Adrenal gland (tissue), 19 donors: Measurements from ENCODE around the gene PTGIS. TPM values are rescaled to one million over a fixed set of nuclear protein-coding genes. Genes with fewer than 3 reads are reported as not detected.
"Not testable (repeated sequence)": the region's sequence is repeated elsewhere in the genome, so short reads cannot be mapped to it uniquely, and the experiment has no call there.

Source experiments
- DNase-seq, 7 donors: peaks; one replicate each; pipeline ENCODE4 v3.0.0-alpha.2; 2019 to 2020
- H3K27ac ChIP-seq, 5 donors: fragments of 200-600 bp; sonication (generic) in 4 of 5; 1 replicate in 3 of 5; 2 replicates in 2 of 5; pipeline versions ENCODE4 v1.5.1 to v1.8.0; 2016 to 2020; ENCODE audit warnings: mild to moderate bottlenecking in 1 of 5
- H3K27me3 ChIP-seq: fragments of 200-600 bp; 2 replicates; pipeline ENCODE4 v1.8.0; 2021
- H3K36me3 ChIP-seq, 2 donors: fragments of 200-600 bp; replicated peaks in 1 of 2; 1 replicate in 1 of 2; 2 replicates in 1 of 2; pipeline versions ENCODE4 v1.5.1 to v1.8.0; 2018 to 2022
- H3K4me1 ChIP-seq, 2 donors: fragments of 200-600 bp; replicated peaks in 1 of 2; 1 replicate in 1 of 2; 2 replicates in 1 of 2; pipeline versions ENCODE4 v1.5.1 to v1.8.0; 2018 to 2021
- H3K4me3 ChIP-seq, 4 donors: fragments of 200-600 bp; sonication (generic) in 3 of 4; one replicate each; pipeline ENCODE4 v1.5.1; 2016 to 2018
- H3K9me3 ChIP-seq, 3 donors: fragments of 200-600 bp; sonication (generic) in 1 of 3; replicated peaks in 1 of 3; 1 replicate in 2 of 3; 2 replicates in 1 of 3; pipeline versions ENCODE4 v1.5.1 to v1.8.0; 2016 to 2021
- CTCF ChIP-seq, 6 experiments: fragments of 450-650 bp in 4 of 6; fragments of 200-600 bp in 2 of 6; sonication (generic) in 1 of 6; IDR thresholded peaks; 1 replicate in 5 of 6; 2 replicates in 1 of 6; pipeline versions ENCODE4 v1.5.1 to v1.8.0; 2016 to 2021; ENCODE audit warnings: antibody characterized with exemption in 6 of 6, mild to moderate bottlenecking in 2 of 6, moderate library complexity in 1 of 6
- POLR2A ChIP-seq, 2 donors: fragments of 450-650 bp; IDR thresholded peaks; one replicate each; pipeline ENCODE4 v1.6.1; 2017; ENCODE audit warnings: antibody characterized with exemption in 2 of 2, mild to moderate bottlenecking in 2 of 2, moderate library complexity in 1 of 2
- WGBS, 4 donors: extraction: QIAGEN DNeasy Blood & Tissue Kit in 2 of 4; methylation state at CpG; one replicate each; pipeline versions ENCODE4 v1.1.5 to v1.1.7; 2013 to 2017; 5-methylcytosine and 5-hydroxymethylcytosine counted together
- intact Hi-C, 2 donors: fragments of 100-400 bp; cut with DNase I; formaldehyde crosslinking; loops; one replicate each; pipeline versions ENCODE4 v1.14.1 to v1.15.0; 2022 to 2023
- long read RNA-seq, 10 donors: library from polyadenylated mRNA in 3 of 10; unstranded in 2 of 10; stranded (forward) in 1 of 10; transcript quantifications; one replicate each; pipeline ENCODE4 v2.0.0 and lab custom pipeline, GENCODE V29; 2021 to 2026
- polyA plus RNA-seq, 3 donors: library from polyadenylated mRNA; stranded (reverse); fragments of 200-250 nt in 2 of 3; fragments of 350-450 nt in 1 of 3; fragmentation: Illumina TruSeq in 1 of 3; extraction: RNeasy Lipid Tissue Mini Kit (QIAGEN cat#74804) in 1 of 3; gene quantifications; one replicate each; pipeline ENCODE4 v1.2.3, GENCODE V29; 2013 to 2014
- total RNA-seq, 9 donors: library from RNA; depleted of rRNA in 4 of 9; stranded (reverse); fragments of >200 nt in 4 of 9; fragments of 120-200 nt in 1 of 9; fragmentation: NEBNext Ultra II Directional in 1 of 9; extraction: Animal tissue kit (Norgen Biotek cat#: 25700) in 1 of 9; gene quantifications; one replicate each; pipeline versions ENCODE4 v1.1.0 to v1.2.4, GENCODE V29; 2013 to 2023
- donor health status: healthy with polysubstance abuse.
- donor health status: Bipolar disorder and iron deficiency.
- donor health status: DM: yes; HTN: yes; CAD: no.
- donor health status: DM: no; HTN: no; CAD: no.
- donor health status: DM: no; HTN: no; CAD: no.
- donor health status: DM: yes; HTN: yes; CAD: no.

PTGIS gene
- total RNA-seq (10 to 100 TPM in 5 of 9 donors, 1 to 10 TPM in 4; 4.4 to 34.2 (median 13.4) TPM), polyA plus RNA-seq (1 to 10 TPM; 3.5 to 8.8 (median 6.3) TPM)
- long read RNA-seq, donor 1, result 0 reads
- long read RNA-seq, donor 2, result 0 reads
- long read RNA-seq, donor 3, result 0 reads
- long read RNA-seq, donor 4, partial matches to known transcripts, result 0 of 1 reads
- long read RNA-seq, donor 4, other reads (novel, unspliced or antisense), result 1 of 1 reads
- long read RNA-seq, donor 5, full-length matches to known transcripts, result 1 of 9 reads
- long read RNA-seq, donor 5, partial matches to known transcripts, result 8 of 9 reads
- long read RNA-seq, donor 5, other reads (novel, unspliced or antisense), result 0 of 9 reads
- long read RNA-seq, donor 6, partial matches to known transcripts, result 0 of 1 reads
- long read RNA-seq, donor 6, other reads (novel, unspliced or antisense), result 1 of 1 reads
- long read RNA-seq, donor 7, result 0 reads
- long read RNA-seq, donor 8, result 0 reads
- long read RNA-seq, donor 9, result 0 reads
- long read RNA-seq, donor 10, result 0 reads

- peaks cover 23% of the 10 kb centered on the region for H3K27me3 ChIP-seq
- H3K4me1 ChIP-seq, result peaks cover 0 to 2% of the 10 kb centered on the region in 2 donors
- DNase-seq, result peak in 2 of 7 donors; percentile 21 to 44
- peak within 1 kb of the TSS in 1 of 4 donors; percentile 50 for H3K4me3 ChIP-seq
- peak within 1 kb of the TSS in 2 of 5 donors; percentile 54 to 72 for H3K27ac ChIP-seq
- WGBS, 4 donors, result 11 to 49% (median 15%) methylated on average over 6 to 70 of the region's 70 CpGs
- no peaks in the 10 kb centered on the region for H3K36me3 ChIP-seq
- H3K9me3 ChIP-seq, result no peaks in the 10 kb centered on the region
- no peak for TF ChIP-seq POLR2A (IDR thresholded peaks at IDR 0.05)
- no peak for TF ChIP-seq CTCF (IDR thresholded peaks at IDR 0.05)
- intact Hi-C loops, result no loop called here
Measured at GRCh38 chr20:49567421-49568277, at the start of gene PTGIS. Gene PTGIS, minus strand, starts transcription at chr20:49568137. Its CDS starts 21 bp downstream, at chr20:49568116.

- 49 to 100% (median 66%) methylated on average over 1 to 3 of the region's 3 CpGs for WGBS, 4 donors
- H3K4me3 ChIP-seq, H3K27me3 ChIP-seq, DNase-seq, H3K9me3 ChIP-seq, H3K36me3 ChIP-seq, intact Hi-C loops, H3K27ac ChIP-seq, H3K4me1 ChIP-seq: not testable (repeated sequence)
Measured at GRCh38 chr20:49617394-49617793, 49.5 kb upstream of the PTGIS start.

GRCh38 chr20:49616154-49617007, 48.4 kb upstream of the PTGIS start:
- H3K4me1 ChIP-seq, result peaks cover 0 to 11% of the 10 kb centered on the region in 2 donors
- DNase-seq, result peak in 1 of 7 donors; percentile 12
- no peaks in the 10 kb centered on the region for H3K27me3 ChIP-seq
- TF ChIP-seq CTCF (IDR thresholded peaks at IDR 0.05) (no peak), POLR2A (IDR thresholded peaks at IDR 0.05) (no peak)
- H3K4me3 ChIP-seq, result no peak overlapping the region
- 82 to 91% (median 86%) methylated on average over 8 to 11 of the region's 11 CpGs for WGBS, 4 donors
- peak overlapping the region in 2 of 5 donors; percentile 66 to 87 for H3K27ac ChIP-seq
- no peaks in the 10 kb centered on the region for H3K36me3 ChIP-seq
- intact Hi-C loops, result no loop called here
- no peaks in the 10 kb centered on the region for H3K9me3 ChIP-seq

- no peaks in the 10 kb centered on the region for H3K36me3 ChIP-seq
- WGBS, 4 donors, result 42 to 69% (median 47%) methylated on average over 5 to 15 of the region's 15 CpGs
- peak overlapping the region in 2 of 5 donors; percentile 66 to 87 for H3K27ac ChIP-seq
- H3K4me3 ChIP-seq, result no peak overlapping the region
- intact Hi-C loops, result no loop called here
- DNase-seq, result peak; percentile 84 to 96 (median 94)
- TF ChIP-seq CTCF (IDR thresholded peaks at IDR 0.05) (peak in 2 of 6 experiments; percentile 19 to 20), POLR2A (IDR thresholded peaks at IDR 0.05) (no peak)
- no peaks in the 10 kb centered on the region for H3K27me3 ChIP-seq
- H3K9me3 ChIP-seq, result no peaks in the 10 kb centered on the region
- H3K4me1 ChIP-seq, result peaks cover 0 to 19% of the 10 kb centered on the region in 2 donors
Measured at GRCh38 chr20:49615401-49616153, 47.6 kb upstream of the PTGIS start.

GRCh38 chr20:49615051-49615400, 47.1 kb upstream of the PTGIS start:
- H3K36me3 ChIP-seq, intact Hi-C loops, DNase-seq, H3K9me3 ChIP-seq, H3K27me3 ChIP-seq, H3K4me3 ChIP-seq: not testable (repeated sequence)
- Histone ChIP-seq H3K27ac (peak overlapping the region in 2 of 5 donors; percentile 66 to 87), H3K4me1 (peaks cover 0 to 20% of the 10 kb centered on the region in 2 donors)
- 87 to 97% (median 92%) methylated on average over 7 to 8 of the region's 8 CpGs for WGBS, 4 donors
